Coronary artery (tissue), 2 donors: Measurements from ENCODE around the gene MYBPH.
A peak's percentile ranks its signal among the peaks of the same experiment; 100 is the strongest.

Source experiments
- DNase-seq: peaks from one replicate; pipeline ENCODE4 v3.0.0-alpha.2; 2017; ENCODE audit warnings: low spot score
- H3K27ac ChIP-seq, 2 donors: fragments of 200-600 bp; sonication (generic); one replicate each; pipeline ENCODE4 v1.5.1; 2016 to 2019
- H3K4me3 ChIP-seq: fragments of 200-600 bp; sonication (generic); 2 replicates; pipeline ENCODE4 v1.5.1; 2016; ENCODE audit warnings: mild to moderate bottlenecking, moderate library complexity
- CTCF ChIP-seq: fragments of 200-600 bp; sonication (generic); IDR thresholded peaks from one replicate; pipeline ENCODE4 v1.5.1; 2019; ENCODE audit warnings: antibody characterized with exemption

Gene MYBPH

GRCh38 chr1:203190949-203191348 lies 15.3 kb upstream of the MYBPH start:
- TF ChIP-seq CTCF = no peak
- no peak for DNase-seq
- H3K4me3 ChIP-seq = no peak overlapping the region

GRCh38 chr1:203189951-203190352 lies 14.3 kb upstream of the MYBPH start:
- TF ChIP-seq CTCF = no peak
- DNase-seq = peak; percentile 52
- H3K27ac ChIP-seq = no peak overlapping the region
- no peak overlapping the region for H3K4me3 ChIP-seq

More at GRCh38 chr1:203190949-203191348, 15.3 kb upstream of the MYBPH start:
- no peak overlapping the region for H3K27ac ChIP-seq

- no peak overlapping the region for H3K27ac ChIP-seq
- no peak for TF ChIP-seq CTCF
- DNase-seq = no peak
- H3K4me3 ChIP-seq = no peak overlapping the region
These were observed 13.1 kb upstream of the MYBPH start for GRCh38 chr1:203188686-203189232.

- no peak overlapping the region for H3K4me3 ChIP-seq
- TF ChIP-seq CTCF = no peak
- DNase-seq = no peak
- no peak overlapping the region for H3K27ac ChIP-seq
These were observed 12.2 kb upstream of the MYBPH start for GRCh38 chr1:203187689-203188264.

- peak; percentile 28 for DNase-seq
- Histone ChIP-seq H3K4me3 (no peak overlapping the region), H3K27ac (no peak overlapping the region)
- no peak for TF ChIP-seq CTCF
These were observed 11.7 kb upstream of the MYBPH start for GRCh38 chr1:203187304-203187685.

- no peak within 1 kb of the TSS for H3K27ac ChIP-seq
- DNase-seq = no peak
- H3K4me3 ChIP-seq = no peak within 1 kb of the TSS
These were observed 11.0 kb upstream of the MYBPH start, which contains the start of gene CHI3L1 for GRCh38 chr1:203186446-203187303. Gene CHI3L1, minus strand, starts transcription at chr1:203186704. Its CDS starts 81 bp downstream, at chr1:203186623.

More at GRCh38 chr1:203186446-203187303, 11.0 kb upstream of the MYBPH start, which contains the start of gene CHI3L1:
- TF ChIP-seq CTCF = no peak
